Activated B cell treated with CpG ODN at 0.5 μM for 24 hours (primary cell): ENCODE measurements around the gene PYROXD2. TPM values are rescaled to one million over a fixed set of nuclear protein-coding genes. Genes with fewer than 3 reads are reported as not detected.

ENCODE experiments used
- ATAC-seq: fragments of 200-7000 bp; cut with Tn5 transposase; one replicate; pipeline ENCODE4 v1.10.0; 2021; ENCODE audit warnings: low read depth, mild to moderate bottlenecking, moderate library complexity
- CTCF ChIA-PET: fragments of 350-600 bp; sonication (Branson Sonifier 250); formaldehyde crosslinking; loops from one replicate; lab custom pipeline; 2021; ENCODE audit warnings: antibody characterized with exemption; lab: Charles Lee
- POLR2A ChIA-PET: fragments of 350-600 bp; sonication (Branson Sonifier 250); formaldehyde crosslinking; loops from one replicate; lab custom pipeline; 2021; ENCODE audit warnings: antibody characterized with exemption; lab: Charles Lee
- DNase-seq: peaks from one replicate; pipeline ENCODE4 v3.0.0; 2022
- H3K27ac Mint-ChIP-seq: one replicate; pipeline ENCODE4 v1.8.0; 2020; ENCODE audit warnings: mixed read lengths
- H3K27me3 Mint-ChIP-seq: one replicate; pipeline ENCODE4 v1.8.0; 2021; ENCODE audit warnings: mixed read lengths
- H3K36me3 Mint-ChIP-seq: one replicate; pipeline ENCODE4 v1.8.0; 2021; ENCODE audit warnings: low read depth, mixed read lengths
- H3K4me1 Mint-ChIP-seq: one replicate; pipeline ENCODE4 v1.8.0; 2021; ENCODE audit warnings: mixed read lengths
- H3K4me3 Mint-ChIP-seq: one replicate; pipeline ENCODE4 v1.8.0; 2020; ENCODE audit warnings: mild to moderate bottlenecking, mixed read lengths
- H3K9me3 Mint-ChIP-seq: one replicate; pipeline ENCODE4 v1.8.0; 2020; ENCODE audit warnings: mixed read lengths
- intact Hi-C: fragments of 100-400 bp; cut with micrococcal nuclease; formaldehyde crosslinking; loops from one replicate; pipeline ENCODE4 v1.15.1; 2024
- total RNA-seq: library from RNA; stranded (reverse); gene quantifications from 2 replicates; pipeline ENCODE4 v1.2.3, GENCODE V29; 2022
- TF ChIP-seq, protein P1 (sequence below): fragments of 200-600 bp; IDR thresholded peaks from one replicate; pipeline ENCODE4 v1.8.0; 2022; ENCODE audit warnings: antibody characterized with exemption, mild to moderate bottlenecking

The PYROXD2 gene
- total RNA-seq, 1 donor from 2014 or later: 11.4 TPM

DNA sequence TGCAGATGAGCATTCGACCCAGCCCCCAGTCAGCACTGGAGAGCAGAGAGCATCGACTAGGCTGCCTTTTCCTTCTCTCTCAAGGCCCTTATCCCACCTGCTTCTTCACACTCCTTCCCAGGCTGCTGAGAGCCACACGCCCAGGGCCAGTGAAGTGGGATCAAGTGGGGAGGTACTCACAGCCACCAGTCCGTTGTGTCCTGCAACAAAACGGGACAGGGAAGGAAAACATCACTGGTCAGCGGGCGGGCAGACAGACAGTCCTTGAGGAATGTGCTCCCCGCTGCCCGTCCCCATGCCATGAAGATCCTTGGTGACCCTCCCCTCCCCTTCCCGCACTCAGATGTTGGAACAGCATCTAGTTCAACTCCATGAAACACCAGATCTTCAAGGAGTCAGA, 4.2 kb downstream of the PYROXD2 start:
- Mint-ChIP-seq H3K27me3 (no peaks in the 10 kb centered on the region), H3K4me1 (peaks cover 18% of the 10 kb centered on the region), H3K4me3 (no peak overlapping the region), H3K27ac (no peak overlapping the region), H3K36me3 (peaks cover 2% of the 10 kb centered on the region), H3K9me3 (no peaks in the 10 kb centered on the region)
- POLR2A ChIA-PET: no interaction called here
- intact Hi-C loops: no loop called here
- CTCF ChIA-PET: no interaction called here
- ATAC-seq (no peak), DNase-seq (no peak)
- TF ChIP-seq, protein P1, sequence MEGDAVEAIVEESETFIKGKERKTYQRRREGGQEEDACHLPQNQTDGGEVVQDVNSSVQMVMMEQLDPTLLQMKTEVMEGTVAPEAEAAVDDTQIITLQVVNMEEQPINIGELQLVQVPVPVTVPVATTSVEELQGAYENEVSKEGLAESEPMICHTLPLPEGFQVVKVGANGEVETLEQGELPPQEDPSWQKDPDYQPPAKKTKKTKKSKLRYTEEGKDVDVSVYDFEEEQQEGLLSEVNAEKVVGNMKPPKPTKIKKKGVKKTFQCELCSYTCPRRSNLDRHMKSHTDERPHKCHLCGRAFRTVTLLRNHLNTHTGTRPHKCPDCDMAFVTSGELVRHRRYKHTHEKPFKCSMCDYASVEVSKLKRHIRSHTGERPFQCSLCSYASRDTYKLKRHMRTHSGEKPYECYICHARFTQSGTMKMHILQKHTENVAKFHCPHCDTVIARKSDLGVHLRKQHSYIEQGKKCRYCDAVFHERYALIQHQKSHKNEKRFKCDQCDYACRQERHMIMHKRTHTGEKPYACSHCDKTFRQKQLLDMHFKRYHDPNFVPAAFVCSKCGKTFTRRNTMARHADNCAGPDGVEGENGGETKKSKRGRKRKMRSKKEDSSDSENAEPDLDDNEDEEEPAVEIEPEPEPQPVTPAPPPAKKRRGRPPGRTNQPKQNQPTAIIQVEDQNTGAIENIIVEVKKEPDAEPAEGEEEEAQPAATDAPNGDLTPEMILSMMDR: no peak

DNA sequence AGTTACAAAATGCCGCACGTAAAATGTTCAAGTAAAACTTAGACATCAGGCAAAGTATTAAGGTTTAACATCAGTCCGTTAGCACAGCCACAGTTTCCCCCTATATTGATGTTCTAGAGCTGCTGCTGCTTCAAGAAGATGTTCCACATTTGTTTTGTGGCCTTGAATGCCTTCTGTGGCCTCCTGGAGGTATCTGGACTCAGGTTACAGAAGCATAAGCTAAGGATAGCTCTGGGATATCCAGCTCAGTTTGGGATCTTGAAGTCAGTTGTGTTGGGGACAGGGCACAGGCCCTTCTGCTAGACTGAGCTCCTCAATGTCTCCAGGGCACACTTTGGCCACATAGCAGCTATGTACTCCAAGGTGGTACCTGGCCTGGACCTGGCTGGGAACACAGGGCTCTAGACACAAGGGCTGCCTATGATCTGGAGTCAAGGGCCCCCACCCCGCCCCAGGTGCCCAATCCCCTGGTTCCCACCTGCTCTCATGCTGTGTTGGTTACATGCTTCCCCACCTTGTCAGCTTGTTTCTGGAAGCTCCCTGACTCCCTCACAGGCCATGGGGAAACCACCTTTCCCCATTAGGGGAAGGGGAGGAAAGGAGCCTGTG, 4.7 kb downstream of the PYROXD2 start:
- peaks cover 13% of the 10 kb centered on the region for H3K4me1 Mint-ChIP-seq

DNA sequence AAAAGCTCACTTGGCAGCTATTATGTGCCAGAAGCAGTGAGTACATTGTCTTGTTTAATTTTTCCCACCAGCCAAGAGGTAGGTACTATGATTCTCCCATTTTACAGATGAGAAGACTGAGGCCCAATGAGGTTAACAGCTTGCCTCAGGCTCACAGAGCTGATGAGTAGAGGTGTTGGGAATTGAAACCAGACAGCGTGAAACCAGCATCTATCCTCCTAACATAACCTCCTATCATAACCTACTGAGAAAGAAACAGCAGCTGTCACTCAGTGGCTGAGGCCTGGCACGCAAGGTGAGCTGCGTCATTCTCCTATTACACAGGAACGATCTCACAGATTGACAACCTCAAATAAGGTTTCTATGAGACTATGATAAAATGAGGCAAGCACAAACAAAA, 6.2 kb downstream of the PYROXD2 start:
- H3K27ac Mint-ChIP-seq: no peak overlapping the region

More for the DNA sequence above, 4.7 kb downstream of the PYROXD2 start:
- ATAC-seq (no peak), DNase-seq (no peak)
- POLR2A ChIA-PET: no interaction called here
- TF ChIP-seq, protein P1: no peak
- H3K27ac Mint-ChIP-seq: no peak overlapping the region
- H3K9me3 Mint-ChIP-seq: no peaks in the 10 kb centered on the region
- no peaks in the 10 kb centered on the region for H3K36me3 Mint-ChIP-seq
- no peak overlapping the region for H3K4me3 Mint-ChIP-seq
- CTCF ChIA-PET: no interaction called here
- no peaks in the 10 kb centered on the region for H3K27me3 Mint-ChIP-seq
- intact Hi-C loops: no loop called here

DNA sequence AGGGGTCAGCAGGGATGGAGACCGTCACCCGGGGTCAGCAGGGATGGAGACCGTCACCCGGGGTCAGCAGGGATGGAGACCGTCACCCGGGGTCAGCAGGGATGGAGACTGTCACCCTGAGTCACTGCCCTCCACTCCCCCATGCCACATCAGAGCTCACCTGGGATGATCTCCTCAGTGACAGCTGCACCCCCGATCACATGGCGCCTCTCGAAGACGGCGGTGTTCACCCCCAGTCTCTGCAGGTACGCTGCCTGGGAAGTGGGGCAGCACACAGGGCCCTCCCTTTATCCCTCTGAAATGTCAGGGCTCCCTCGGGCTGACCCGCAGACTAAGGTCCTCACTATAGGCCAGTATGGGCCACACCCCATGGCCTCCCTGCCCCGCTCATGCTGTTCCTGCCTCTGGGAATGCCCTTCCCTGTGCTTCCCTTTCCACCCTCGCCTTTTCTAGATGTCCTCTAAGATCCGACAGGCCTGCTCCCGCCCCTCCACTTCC, 7.2 kb downstream of the PYROXD2 start:
- Mint-ChIP-seq H3K36me3 (no peaks in the 10 kb centered on the region), H3K4me1 (peaks cover 4% of the 10 kb centered on the region), H3K4me3 (no peak overlapping the region), H3K27ac (no peak overlapping the region), H3K27me3 (no peaks in the 10 kb centered on the region), H3K9me3 (no peaks in the 10 kb centered on the region)
- no peak for ATAC-seq
- DNase-seq: no peak
- intact Hi-C loops: no loop called here
- TF ChIP-seq, protein P1: no peak
- ChIA-PET CTCF (no interaction called here), POLR2A (no interaction called here)

More for the DNA sequence above, 6.2 kb downstream of the PYROXD2 start:
- TF ChIP-seq, protein P1: no peak
- H3K36me3 Mint-ChIP-seq: no peaks in the 10 kb centered on the region
- no peaks in the 10 kb centered on the region for H3K27me3 Mint-ChIP-seq
- POLR2A ChIA-PET: no interaction called here
- no peak for DNase-seq
- intact Hi-C loops: no loop called here
- no peaks in the 10 kb centered on the region for H3K9me3 Mint-ChIP-seq
- CTCF ChIA-PET: no interaction called here
- ATAC-seq: no peak
- peaks cover 4% of the 10 kb centered on the region for H3K4me1 Mint-ChIP-seq
- H3K4me3 Mint-ChIP-seq: no peak overlapping the region

DNA sequence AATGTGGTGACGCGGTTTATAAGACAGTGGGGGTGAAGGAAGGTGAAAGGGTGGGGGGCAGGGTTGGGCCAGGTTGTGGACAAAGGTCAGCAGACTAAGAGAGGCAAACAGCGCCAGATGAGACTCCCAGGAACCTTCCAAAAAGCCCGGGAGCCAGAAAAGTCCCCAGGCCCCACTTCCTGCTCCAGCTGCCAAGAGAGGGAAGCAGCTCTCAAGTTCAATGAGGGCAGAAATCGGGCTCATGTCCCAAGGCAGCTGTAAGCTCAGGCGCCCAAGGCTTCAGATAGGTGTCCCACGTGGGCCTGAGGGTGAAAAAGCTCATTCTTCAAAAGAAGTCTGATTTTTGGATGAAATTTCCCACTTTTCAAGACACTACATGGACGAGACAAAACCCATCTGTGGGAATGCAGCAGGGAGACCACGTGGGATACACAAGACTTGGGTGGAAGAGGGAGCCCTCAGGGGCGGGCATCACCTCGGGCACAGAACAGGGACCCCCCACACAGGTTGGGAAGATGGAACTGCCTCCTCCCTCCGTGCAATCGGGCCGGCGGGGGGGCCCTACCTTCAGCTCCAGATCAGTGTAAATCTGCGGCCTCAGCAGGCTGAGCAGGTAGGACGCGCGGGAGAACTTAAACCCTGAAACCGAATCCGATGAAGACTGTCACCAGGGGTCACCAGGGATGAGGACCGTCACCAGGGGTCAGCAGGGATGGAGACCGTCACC, 7.8 kb downstream of the PYROXD2 start:
- Mint-ChIP-seq H3K27me3 (no peaks in the 10 kb centered on the region), H3K4me1 (peaks cover 4% of the 10 kb centered on the region), H3K4me3 (no peak overlapping the region), H3K27ac (no peak overlapping the region), H3K36me3 (no peaks in the 10 kb centered on the region), H3K9me3 (no peaks in the 10 kb centered on the region)
- intact Hi-C loops: no loop called here
- no peak for ATAC-seq
- ChIA-PET POLR2A (no interaction called here), CTCF (no interaction called here)
- DNase-seq: no peak
- TF ChIP-seq, protein P1: no peak
